ENCODE results near the gene NTRK2.

Gene NTRK2

GRCh38 chr9:84832453-84832852 is 162.9 kb downstream of the NTRK2 start:
- POLR2A ChIA-PET: interaction anchor here (0.6 kb wide), 1 partner anchor 50 kb away, joined by 4 read pairs; no protein-coding TSS in a partner anchor
- Histone ChIP-seq H3K36me3 (ENCODE audit: control insufficient read depth in 2 of 2, insufficient read depth in 1 of 2, low read length in 2 of 2) (no peaks in the 10 kb centered on the region), H3K4me3 (ENCODE audit: low read depth, low read length) (no peak overlapping the region), H3K9me3 (ENCODE audit: control insufficient read depth, insufficient read depth, low read depth, low read length) (no peaks in the 10 kb centered on the region), H3K4me1 (ENCODE audit: control insufficient read depth, insufficient read depth, low read length) (no peaks in the 10 kb centered on the region), H3K27ac (ENCODE audit: extremely low read depth, low read depth, low read length) (no peak overlapping the region)
- CTCF ChIA-PET: interaction anchor here (0.6 to 0.8 kb wide), 3 partner anchors 81 to 951 kb away, joined by 3 to 6 read pairs (median 3); no protein-coding TSS in a partner anchor
- TF ChIP-seq PRDM2 (tag by site-specific recombination; IDR thresholded peaks at IDR 0.05; ENCODE audit: borderline replicate concordance) (no peak), ZNF433 (tag by site-specific recombination; IDR thresholded peaks at IDR 0.05; ENCODE audit: low read depth) (no peak), ZNF449 (tag by site-specific recombination; IDR thresholded peaks at IDR 0.05) (no peak), ZNF610 (tag by site-specific recombination; IDR thresholded peaks at IDR 0.05; ENCODE audit: borderline replicate concordance) (no peak), ZNF701 (tag by site-specific recombination; IDR thresholded peaks at IDR 0.05) (no peak), ZNF19 (tag by site-specific recombination; IDR thresholded peaks at IDR 0.05; ENCODE audit: low read depth) (no peak), ZNF175 (tag by site-specific recombination; IDR thresholded peaks at IDR 0.05) (no peak), ZNF692 (tag by site-specific recombination; IDR thresholded peaks at IDR 0.05) (no peak), ZNF626 (tag by site-specific recombination; IDR thresholded peaks at IDR 0.05) (no peak), ZNF571 (tag by site-specific recombination; IDR thresholded peaks at IDR 0.05) (no peak), ZNF596 (tag by site-specific recombination; IDR thresholded peaks at IDR 0.05) (no peak), ZNF202 (tag by site-specific recombination; IDR thresholded peaks at IDR 0.05; ENCODE audit: borderline replicate concordance) (no peak)

GRCh38 chr9:84834426-84834825 is 164.9 kb downstream of the NTRK2 start:
- no peak overlapping the region for H3K4me3 ChIP-seq (ENCODE audit: low read depth, low read length)
- TF ChIP-seq GLI4 (tag by site-specific recombination; IDR thresholded peaks at IDR 0.05): no peak
- no peak for TF ChIP-seq ZIC2 (tag by site-specific recombination; IDR thresholded peaks at IDR 0.05)
- no peak for TF ChIP-seq REPIN1 (tag by site-specific recombination; IDR thresholded peaks at IDR 0.05; ENCODE audit: low read depth)
- no peak for TF ChIP-seq RBAK (tag by site-specific recombination; IDR thresholded peaks at IDR 0.05)
- TF ChIP-seq ZFHX2 (tag by site-specific recombination; conservative IDR thresholded peaks at IDR 0.05): no peak
- TF ChIP-seq ZNF692 (tag by site-specific recombination; IDR thresholded peaks at IDR 0.05): no peak
- TF ChIP-seq ZNF398 (tag by site-specific recombination; IDR thresholded peaks at IDR 0.05): no peak
- TF ChIP-seq ZNF837 (tag by site-specific recombination; IDR thresholded peaks at IDR 0.05): no peak
- TF ChIP-seq ZNF23 (tag by site-specific recombination; IDR thresholded peaks at IDR 0.05; ENCODE audit: borderline replicate concordance): no peak
- H3K4me1 ChIP-seq (ENCODE audit: control insufficient read depth, insufficient read depth, low read length): peaks cover 4% of the 10 kb centered on the region; the same call in 1 of the 2 replicates
- H3K36me3 ChIP-seq (ENCODE audit: control insufficient read depth in 2 of 2, insufficient read depth in 1 of 2, low read length in 2 of 2): no peaks in the 10 kb centered on the region
- H3K27ac ChIP-seq (ENCODE audit: extremely low read depth, low read depth, low read length): no peak overlapping the region
- H3K9me3 ChIP-seq (ENCODE audit: control insufficient read depth, insufficient read depth, low read depth, low read length): no peaks in the 10 kb centered on the region
- CTCF ChIA-PET: no interaction called here
- POLR2A ChIA-PET: no interaction called here

Data from HEK293 (cell line).